HG03432 (cell line): ENCODE measurements around the gene SPOCK3.
"Not testable (repeated sequence)": the region's sequence is repeated elsewhere in the genome, so short reads cannot be mapped to it uniquely, and the experiment has no call there.

ENCODE experiments used
- ATAC-seq: cut with Tn5 transposase; IDR thresholded peaks from one replicate; pipeline ENCODE4 v1.9.1; 2021; ENCODE audit warnings: mild to moderate bottlenecking, moderate library complexity; ENCODE audit not compliant: unreplicated experiment

The SPOCK3 gene

DNA sequence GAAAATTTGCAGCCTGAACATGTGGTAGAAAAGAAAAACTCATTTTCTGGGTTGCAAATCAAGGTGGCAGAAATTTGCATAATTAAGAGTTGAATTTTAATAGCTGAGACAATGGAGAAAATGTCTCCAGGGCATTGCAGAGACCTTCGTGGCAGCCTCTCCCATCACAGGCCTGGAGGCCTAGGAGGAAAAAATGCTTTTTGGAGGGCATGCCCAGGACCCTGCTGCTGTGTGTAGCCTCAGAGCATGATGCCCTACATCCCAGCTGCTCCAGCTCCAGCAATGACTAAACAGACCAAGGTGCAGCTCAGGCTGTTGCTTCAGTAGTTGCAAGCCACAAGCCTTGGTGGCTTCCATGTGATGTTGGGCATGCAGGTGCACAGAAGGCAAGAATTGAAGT lies 266.1 kb downstream of the SPOCK3 start:
- not testable (repeated sequence) for ATAC-seq

DNA sequence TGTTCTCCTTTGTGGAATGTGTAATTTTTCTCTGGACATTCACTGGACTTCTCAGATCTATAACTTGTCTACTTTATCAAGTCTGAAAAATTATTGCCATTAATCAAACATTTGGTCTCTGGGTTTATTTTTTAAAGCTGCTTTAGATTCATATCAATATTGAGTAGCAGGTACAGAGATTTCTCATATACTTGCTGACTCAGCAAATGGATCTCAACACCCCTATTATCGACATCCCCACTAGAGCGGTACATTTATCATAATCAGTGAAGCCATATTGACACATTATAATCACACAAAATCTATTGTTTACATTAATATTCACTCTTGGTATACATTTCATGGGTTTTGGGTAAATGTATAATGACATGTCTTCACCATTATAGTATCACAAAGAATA lies 268.7 kb downstream of the SPOCK3 start:
- no peak for ATAC-seq

DNA sequence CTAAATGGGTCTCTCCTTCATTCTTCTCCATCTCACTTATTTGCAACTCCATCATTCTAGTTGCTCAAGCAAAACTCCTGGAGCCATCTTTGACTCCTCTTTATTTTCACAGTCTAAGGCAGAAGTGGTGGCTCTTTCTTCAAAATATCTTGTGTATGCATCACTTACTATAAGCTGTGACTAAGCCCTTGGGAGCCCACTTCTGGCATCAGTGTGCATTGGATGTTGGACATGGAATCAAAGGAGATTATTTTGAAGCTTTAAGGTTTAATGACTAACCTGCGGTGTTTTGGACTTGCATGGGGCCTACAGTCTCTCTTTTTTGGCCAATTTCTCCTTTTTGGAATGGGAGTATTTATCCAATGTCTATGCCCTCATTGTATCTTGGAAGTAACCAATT lies 276.8 kb downstream of the SPOCK3 start:
- ATAC-seq: no peak

DNA sequence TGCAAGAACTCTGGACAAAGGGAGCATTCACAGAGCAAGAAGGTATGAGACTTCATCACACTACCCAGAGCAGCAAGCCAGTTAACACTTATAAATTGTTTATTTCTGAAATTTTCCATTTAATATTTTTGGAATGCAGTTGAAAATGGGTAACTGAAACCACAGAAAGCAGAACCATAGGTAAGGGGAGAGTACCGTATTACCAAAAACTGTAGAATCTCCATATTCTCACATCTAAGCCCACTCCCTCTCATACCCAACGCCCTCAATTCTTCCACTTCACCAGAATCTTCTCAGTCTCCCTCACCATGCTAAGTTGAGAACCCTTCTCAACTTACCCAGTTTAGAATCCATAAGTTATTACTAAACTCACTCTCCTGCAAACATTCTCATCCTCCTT lies 277.8 kb downstream of the SPOCK3 start:
- ATAC-seq: no peak

DNA sequence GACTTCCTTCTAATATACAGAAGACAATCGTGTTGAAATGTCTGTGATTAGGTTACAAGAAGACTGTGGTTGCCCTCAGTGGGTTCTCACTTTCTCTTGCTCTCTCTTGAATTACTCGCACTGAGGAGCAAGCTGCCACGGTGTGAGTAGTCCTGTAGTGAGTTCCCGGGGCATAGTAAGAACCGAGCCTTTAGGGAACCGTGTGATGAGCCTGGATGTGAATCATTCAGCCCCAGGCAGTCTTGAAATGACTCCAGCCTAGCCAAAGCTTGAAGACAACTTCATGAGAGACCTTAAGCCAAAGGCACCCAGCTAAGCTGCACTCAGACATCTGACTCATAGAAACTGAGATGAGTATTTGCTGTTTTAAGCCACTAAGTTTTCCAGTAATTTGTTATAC lies 292.7 kb downstream of the SPOCK3 start:
- peak; percentile 76 for ATAC-seq

DNA sequence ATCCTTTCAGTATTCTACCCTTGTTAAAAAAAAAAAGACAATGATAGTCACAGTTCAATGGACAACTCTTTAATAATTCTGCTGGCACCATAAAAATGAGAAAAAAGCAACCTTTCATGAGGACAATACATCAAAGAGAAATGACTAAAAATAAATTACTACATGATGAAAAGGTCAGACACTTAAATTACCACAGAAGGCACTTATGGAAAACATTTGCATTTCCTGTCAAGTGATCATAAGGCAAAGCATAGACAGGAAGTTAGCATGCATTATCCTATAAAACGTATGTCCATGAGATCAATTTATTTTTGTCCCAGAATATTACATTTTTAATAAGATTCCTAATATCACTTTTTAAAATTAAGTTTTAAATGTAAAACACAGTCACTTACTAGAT lies 303.8 kb downstream of the SPOCK3 start:
- no peak for ATAC-seq

DNA sequence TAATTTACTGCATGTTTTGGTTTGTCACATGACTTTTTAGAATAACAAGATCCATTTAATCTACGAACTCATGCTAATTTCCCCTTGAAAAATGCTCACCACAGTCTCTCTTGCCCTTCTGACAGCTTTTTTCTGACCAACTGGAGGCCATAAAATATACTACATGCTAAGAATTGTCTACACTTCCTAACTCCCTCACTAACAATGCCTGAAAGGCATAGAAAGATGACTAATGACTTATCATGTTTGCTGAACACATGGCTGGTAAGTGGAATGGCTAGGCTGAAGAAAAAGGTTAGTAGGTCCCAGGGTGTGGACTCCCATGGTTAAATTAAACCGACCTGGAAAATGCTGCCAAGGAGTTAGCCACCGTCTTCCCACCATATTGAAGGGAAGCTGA lies 309.9 kb downstream of the SPOCK3 start:
- ATAC-seq: no peak

DNA sequence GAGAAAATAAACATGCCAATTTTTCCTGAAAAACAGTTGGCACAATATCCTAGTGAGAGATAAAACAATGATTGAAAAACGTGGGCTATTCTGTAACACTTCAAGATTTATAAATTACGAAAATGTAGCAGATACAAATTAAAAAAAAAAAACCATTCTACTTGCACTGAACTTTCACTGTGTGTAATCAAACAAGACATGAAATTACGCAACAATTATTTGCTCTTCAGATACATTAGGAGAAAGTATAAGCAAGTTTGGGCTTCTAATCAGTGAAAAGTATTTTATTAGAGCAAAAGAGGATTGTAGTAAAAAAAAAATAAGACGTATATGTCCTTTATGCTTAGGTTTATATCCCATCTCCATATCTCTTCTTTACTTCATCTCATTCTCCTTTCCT lies 320.4 kb downstream of the SPOCK3 start:
- ATAC-seq: no peak

DNA sequence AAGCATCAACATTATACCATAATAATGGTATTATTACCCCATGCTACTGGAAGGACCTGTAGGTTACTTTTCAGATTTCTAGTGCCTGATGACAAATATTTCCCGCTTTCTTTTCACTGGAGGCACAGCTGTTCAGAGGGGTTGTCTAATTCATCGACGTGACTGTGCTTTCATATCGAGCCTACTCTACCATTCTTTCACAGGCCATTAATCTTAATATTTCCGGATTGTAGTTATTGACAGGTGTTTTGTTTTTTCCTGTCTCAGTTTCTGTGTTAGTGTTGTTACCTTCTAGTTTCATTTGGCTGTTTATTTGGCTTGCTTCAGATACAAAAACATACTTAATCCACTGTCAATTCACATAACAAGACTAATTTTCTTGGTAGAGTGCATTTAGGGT lies 330.9 kb downstream of the SPOCK3 start:
- ATAC-seq: no peak

DNA sequence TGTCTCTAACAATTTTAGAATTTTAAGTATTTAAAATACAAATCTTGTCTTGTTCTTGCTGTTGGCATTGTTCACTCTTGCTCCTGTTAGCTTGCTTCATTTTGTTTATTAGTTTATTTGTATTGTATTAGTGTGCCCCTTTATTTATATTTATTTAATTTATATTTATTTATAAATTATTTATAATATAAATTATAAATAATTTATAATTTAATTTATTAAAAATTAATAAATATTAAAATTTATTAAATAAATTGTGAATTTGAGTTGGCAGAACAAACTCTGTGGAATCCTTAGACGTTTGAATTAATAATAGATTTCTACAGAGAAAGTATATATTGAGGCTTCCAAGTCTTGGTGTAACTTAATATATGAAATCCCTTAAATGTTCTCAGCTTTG lies 331.4 kb downstream of the SPOCK3 start:
- no peak for ATAC-seq

DNA sequence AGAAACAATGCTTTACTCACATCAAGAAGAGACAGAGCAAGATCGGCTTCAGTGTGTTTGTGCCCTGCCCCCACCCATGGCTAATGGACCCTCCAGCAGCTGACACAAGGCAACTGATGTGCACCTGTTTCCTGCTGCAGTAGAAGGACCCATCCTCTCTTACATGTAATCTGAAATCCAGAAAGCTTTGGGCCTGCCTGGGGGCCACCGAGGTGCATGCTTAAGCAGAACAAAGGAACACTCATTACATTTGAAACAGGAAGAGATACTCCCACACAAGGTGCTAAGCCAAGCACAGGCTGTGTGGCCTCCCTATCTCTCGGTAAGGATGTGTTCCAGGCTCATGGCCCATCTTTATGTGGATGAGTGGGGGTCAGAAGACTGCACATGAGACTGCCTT lies 338.0 kb downstream of the SPOCK3 start:
- peak; percentile 85 for ATAC-seq

DNA sequence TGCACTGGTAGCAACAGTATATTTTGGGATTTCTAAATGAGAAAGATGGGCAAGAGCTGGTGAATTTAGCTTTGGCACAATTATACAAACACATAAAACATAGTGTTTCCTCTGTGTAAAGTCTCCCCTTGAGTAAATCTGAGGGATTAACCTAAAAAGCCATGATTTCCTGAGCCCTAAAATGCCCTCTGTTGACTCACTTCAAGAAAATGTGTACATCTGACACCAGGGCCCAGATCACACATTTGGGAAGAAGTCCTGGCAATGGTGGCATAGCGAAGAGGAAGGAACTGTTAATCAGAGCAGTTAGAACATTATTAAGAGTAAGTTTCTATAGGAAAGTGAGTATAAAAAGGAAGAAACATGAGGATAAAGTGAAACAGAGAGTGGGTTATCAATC lies 338.5 kb downstream of the SPOCK3 start:
- ATAC-seq: peak; percentile 6

DNA sequence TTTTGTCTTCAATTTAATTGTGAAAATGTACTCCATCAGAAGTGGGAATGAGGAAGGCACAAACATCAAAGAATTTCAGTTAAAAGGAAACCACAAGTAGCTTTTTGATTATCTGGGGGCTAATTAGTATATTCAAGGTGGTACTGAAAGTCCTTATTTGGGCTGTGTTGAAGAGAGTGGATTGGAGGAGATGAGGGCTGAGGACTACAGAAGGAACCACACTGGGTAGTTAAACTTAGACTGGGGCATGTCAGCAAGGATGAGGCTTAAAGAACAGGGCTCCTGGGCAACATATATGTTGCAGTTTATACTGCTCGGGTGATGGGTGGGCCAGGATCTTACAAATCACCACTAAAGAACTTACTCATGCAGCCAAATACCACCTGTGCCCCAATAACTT lies 346.8 kb downstream of the SPOCK3 start:
- no peak for ATAC-seq

DNA sequence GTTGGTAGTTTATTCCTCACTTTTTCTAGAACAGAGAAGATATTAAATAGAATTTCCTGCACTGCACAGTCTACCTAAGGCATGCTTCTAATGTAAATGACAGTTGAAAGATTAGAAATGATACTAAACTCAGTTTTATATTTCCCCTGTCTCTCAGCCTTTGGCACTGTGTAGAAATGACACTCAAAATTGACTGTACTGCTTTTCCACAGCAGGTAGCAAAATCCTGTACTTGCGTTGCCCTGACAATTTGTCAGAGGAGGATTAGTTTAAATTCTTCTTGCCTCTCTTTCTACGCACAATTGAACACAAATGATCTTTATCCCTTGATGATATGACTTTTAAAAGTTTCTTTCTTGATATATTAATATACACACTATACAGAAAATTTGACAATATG lies 347.6 kb downstream of the SPOCK3 start:
- ATAC-seq: no peak

DNA sequence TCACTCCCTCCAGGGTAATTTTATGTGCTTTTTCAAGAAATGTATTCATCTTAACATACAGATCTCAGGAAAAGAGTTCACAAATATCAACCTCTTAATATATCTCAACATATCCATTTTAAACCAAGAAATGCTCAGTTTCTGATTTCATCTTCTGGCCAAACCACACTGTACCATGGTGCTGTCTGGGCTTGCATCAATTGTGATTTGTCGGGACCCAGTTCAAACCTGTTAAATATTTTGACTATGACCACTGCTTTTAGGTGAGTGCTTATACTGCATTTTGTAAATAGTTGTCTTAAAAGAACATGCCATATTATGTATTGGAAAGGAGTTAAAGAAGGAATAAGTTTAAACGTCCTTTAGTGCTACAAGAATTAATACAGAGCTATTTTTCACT lies 352.1 kb downstream of the SPOCK3 start:
- no peak for ATAC-seq

DNA sequence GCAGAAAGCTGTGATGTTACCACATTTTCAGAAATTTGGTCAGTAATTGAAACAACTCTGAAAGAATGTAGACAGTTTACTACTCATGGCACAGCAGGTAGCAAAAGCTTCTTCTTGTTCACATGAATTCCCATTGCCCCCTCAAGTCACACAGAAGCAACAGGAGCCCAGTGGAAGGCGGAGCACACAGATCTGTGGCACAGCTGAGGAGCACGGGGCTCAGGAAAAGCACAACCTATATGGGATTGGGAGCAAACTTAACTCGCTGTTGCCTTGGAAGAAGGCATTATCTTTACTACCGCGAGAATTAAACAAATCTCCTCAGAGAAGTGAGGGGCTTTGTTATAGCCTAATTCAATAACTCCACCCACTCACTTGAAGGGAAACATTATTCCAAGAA lies 358.5 kb downstream of the SPOCK3 start:
- ATAC-seq: no peak

DNA sequence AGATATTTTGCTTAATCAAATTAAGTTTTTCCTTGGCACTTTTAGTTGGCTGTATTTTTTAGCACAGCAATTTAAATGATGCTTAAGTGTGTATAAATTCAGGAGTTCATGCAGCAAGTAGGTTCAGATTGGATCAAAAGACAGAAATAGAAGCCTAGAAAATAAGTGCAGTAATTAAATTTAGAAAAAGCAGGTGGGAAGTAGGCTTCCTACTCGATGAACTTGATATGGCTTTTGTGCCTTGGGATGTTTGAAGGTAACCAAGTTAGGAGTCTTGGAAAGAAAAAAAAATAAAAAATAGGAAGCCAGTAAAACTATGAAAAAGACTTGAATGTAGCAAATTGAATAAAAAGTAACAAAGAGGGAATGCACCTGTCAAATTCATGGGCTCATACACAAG lies 372.3 kb downstream of the SPOCK3 start:
- no peak for ATAC-seq

DNA sequence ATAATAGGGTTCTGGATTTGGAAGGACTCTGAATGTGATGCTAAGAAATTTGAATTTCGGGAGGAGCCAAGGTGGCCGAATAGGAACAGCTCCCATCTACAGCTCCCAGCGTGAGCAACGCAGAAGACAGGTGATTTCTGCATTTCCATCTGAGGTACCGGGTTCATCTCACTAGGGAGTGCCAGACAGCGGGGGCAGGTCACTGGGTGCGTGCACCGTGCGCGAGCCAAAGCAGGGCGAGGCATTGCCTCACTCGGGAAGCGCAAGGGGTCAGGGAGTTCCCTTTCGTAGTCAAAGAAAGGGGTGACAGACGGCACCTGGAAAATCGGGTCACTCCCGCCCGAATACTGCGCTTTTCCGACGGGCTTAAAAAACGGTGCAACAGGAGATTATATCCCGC lies 383.9 kb downstream of the SPOCK3 start:
- not testable (repeated sequence) for ATAC-seq

DNA sequence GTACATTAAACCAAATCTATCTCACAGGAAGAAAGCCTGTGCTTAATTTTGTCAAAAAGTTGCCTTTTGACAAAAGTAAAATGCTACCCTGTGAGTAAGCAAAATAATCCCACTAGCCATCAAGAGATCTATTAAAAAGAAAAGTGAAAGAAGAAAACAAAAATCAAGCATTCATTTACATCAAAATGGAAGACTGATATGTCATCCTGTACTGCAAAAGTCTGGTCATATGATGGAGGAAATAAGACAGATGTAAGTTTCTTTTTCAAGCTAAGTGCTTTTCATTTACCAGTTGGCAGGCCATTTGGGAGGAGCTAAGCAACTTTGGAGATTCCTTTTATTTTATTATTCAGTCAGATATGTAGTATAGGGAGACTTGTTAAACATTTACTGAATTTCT lies 387.4 kb downstream of the SPOCK3 start:
- ATAC-seq: peak; percentile 53

DNA sequence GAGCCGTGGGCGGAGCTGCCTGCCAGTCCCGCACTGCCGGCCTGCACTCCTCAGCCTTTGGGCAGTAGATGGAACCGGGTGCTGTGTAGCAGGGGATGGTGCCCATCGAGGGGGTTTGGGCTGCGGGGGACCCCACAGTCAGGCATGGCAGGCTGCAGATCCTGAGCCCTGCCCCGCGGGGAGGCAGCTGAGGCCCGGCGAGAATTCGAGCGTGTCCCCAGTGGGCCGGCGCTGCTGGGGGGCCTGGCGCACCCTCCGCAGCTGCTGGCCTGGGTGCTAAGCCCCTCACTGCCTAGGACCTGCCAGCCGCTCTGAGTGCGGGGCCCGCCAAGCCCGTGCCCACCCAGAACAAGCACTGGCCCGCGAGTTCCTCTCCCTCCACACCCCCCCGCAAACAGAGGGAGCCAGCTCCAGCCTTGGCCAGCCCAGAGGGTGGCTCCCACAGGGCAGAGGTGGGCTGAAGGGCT lies 391.5 kb downstream of the SPOCK3 start:
- no peak for ATAC-seq

DNA sequence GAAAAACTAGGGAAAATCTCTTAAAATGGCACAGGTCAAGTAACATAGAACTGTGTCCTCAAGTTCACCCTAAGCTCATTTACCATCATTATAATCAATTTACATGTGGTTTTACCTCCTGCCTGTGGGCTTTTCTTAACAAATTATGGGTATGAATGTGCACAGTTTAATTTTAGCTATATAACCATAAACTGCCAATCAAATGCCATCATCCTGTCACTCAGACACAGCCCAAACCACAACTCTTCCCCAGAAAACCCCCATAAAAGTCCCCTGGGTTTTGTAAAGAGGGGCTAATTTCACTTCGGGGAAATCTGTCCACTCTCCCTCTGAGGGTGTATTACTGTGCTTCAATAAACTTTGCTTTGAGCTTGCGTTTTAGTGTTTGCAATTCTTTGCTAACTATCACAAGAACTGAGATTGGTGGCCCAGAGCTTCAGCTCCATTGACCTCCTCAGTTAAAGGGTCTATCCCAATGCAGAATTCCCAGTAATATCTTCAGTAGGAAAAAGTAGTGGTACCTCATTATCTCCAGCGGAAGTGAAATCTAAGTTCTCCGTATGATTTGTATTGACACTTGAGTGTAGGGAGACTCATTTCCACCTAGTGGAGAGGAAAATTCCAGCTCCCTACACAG lies 394.6 kb downstream of the SPOCK3 start:
- ATAC-seq: peak; percentile 88

DNA sequence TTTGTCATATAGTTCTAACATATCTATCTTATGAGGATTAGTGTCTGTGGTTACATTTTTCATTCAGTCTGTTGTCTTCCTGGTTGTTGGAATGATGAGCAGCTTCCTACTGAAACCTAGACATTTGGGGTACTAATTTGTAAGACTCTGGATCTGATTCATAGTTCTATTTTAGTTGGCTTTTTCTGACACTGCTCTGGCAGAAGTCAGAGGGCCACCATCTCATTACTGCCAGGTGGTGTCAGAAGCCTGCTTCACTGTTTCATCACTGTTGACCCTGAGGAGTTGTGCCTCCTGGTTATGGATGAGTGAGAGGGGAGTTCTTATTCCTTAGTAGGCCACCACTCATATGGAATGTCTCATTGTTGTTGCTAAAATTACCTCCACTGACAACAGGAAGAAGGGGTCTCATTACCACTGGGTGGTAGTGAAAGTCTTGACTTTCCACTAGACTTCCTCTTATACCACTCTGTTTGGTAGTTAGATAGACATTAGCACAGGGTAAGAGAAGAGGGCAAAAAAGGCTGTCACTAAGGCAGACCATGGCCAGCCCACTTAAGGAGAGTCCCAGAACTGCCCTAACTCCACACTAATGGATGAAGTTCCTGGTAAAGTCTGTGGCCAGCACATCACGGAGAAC lies 395.2 kb downstream of the SPOCK3 start:
- peak; percentile 71 for ATAC-seq

DNA sequence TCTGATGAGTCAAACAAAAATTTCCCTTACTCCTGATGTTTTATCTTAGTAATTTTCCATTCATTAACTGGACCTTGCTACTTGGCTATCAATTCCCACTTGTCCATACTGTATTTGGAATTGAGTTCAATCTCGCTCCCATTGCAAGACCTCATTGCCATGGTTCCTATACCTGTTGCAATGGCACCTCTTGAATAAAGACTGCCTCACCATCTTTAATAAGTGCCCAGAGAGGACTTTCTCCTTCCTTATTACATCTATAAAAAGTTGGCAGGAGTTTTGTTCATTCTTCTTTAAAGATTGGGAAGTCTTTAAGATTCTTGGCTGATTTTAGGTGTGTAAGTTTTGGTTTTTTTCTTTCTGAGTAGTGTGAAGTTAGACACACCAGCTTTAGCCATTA lies 397.4 kb downstream of the SPOCK3 start:
- ATAC-seq: no peak
